K562 (cell line): ENCODE measurements around the gene CFD. TPM values are rescaled to one million over a fixed set of nuclear protein-coding genes. Genes with fewer than 3 reads are reported as not detected.
A peak's percentile ranks its signal among the peaks of the same experiment; 100 is the strongest.

Source experiments
- DACH1 ChIP-seq: fragments of 450-650 bp; IDR thresholded peaks from 2 replicates; pipeline ENCODE4 v1.6.1; 2018; ENCODE audit not compliant: partially characterized antibody
- DNMT1 ChIP-seq: fragments of 450-650 bp; IDR thresholded peaks from 2 replicates; pipeline ENCODE4 v1.6.1; 2016; ENCODE audit warnings: antibody characterized with exemption, mild to moderate bottlenecking
- ERF ChIP-seq: fragments of 450-650 bp; formaldehyde crosslinking; IDR thresholded peaks from 2 replicates; pipeline ENCODE4 v1.4.0; 2020; ENCODE audit warnings: mild to moderate bottlenecking, mixed read lengths
- GABPB1 ChIP-seq: sonication (generic); formaldehyde crosslinking; IDR thresholded peaks from 2 replicates; pipeline ENCODE4 v1.8.0; 2022; ENCODE audit warnings: mild to moderate bottlenecking, missing genetic modification reagents
- HCFC1 ChIP-seq: IDR thresholded peaks from 2 replicates; pipeline ENCODE4 v1.6.1; 2012; ENCODE audit warnings: low read depth, low read length, improper control_type of control experiment
- HDAC1 ChIP-seq, 2 experiments: fragments of 450-650 bp; IDR thresholded peaks; 2 replicates each; pipeline ENCODE4 v1.6.1; 2016 to 2017; ENCODE audit warnings: inconsistent platforms in 1 of 2, mild to moderate bottlenecking in 1 of 2, moderate library complexity in 1 of 2
- IFI16 ChIP-seq: fragments of 250-450 bp; sonication (Bioruptor Pico); IDR thresholded peaks from 2 replicates; pipeline ENCODE4 v2.1.2; 2022; ENCODE audit warnings: mild to moderate bottlenecking, inconsistent platforms
- IRF2 ChIP-seq: sonication (generic); formaldehyde crosslinking; IDR thresholded peaks from 2 replicates; pipeline ENCODE4 v1.8.1; 2022; ENCODE audit warnings: mild to moderate bottlenecking, missing genetic modification reagents
- L3MBTL2 ChIP-seq: fragments of 450-650 bp; IDR thresholded peaks from 2 replicates; pipeline ENCODE4 v1.6.1; 2016; ENCODE audit warnings: mild to moderate bottlenecking, moderate library complexity
- LCOR ChIP-seq: sonication (generic); formaldehyde crosslinking; IDR thresholded peaks from 2 replicates; pipeline ENCODE4 v1.8.0; 2022; ENCODE audit warnings: mild to moderate bottlenecking, missing genetic modification reagents
- MCM5 ChIP-seq: fragments of 450-650 bp; IDR thresholded peaks from 2 replicates; pipeline ENCODE4 v1.6.1; 2016; ENCODE audit warnings: low read depth
- OTX1 ChIP-seq: fragments of 450-650 bp; formaldehyde crosslinking; IDR thresholded peaks from 2 replicates; pipeline ENCODE4 v1.4.0; 2022; ENCODE audit warnings: mild to moderate bottlenecking
- PURB ChIP-seq: sonication (generic); formaldehyde crosslinking; IDR thresholded peaks from 2 replicates; pipeline ENCODE4 v1.9.0; 2021; ENCODE audit warnings: low read depth, mild to moderate bottlenecking, missing genetic modification reagents
- SMAD1 ChIP-seq: fragments of 150-350 bp; IDR thresholded peaks from 2 replicates; pipeline ENCODE4 v1.6.1; 2014; ENCODE audit warnings: low read length, low read depth; ENCODE audit not compliant: partially characterized antibody
- SMARCA4 ChIP-seq: fragments of 450-650 bp; IDR thresholded peaks from 2 replicates; pipeline ENCODE4 v1.6.1; 2016
- SNIP1 ChIP-seq: fragments of 450-650 bp; IDR thresholded peaks from 2 replicates; pipeline ENCODE4 v1.7.1; 2017; ENCODE audit warnings: low read depth, mild to moderate bottlenecking
- TAF15 ChIP-seq: fragments of 200-400 bp; formaldehyde crosslinking; IDR thresholded peaks from 2 replicates; pipeline ENCODE4 v1.6.1; 2017; ENCODE audit warnings: mild to moderate bottlenecking, low read depth, low read length, moderate library complexity
- TAF7 ChIP-seq: fragments of 450-650 bp; IDR thresholded peaks from 2 replicates; pipeline ENCODE4 v1.6.1; 2016; ENCODE audit warnings: missing genetic modification characterization, missing compliant biosample characterization
- ZSCAN32 ChIP-seq: fragments of 450-650 bp; formaldehyde crosslinking; IDR thresholded peaks from 2 replicates; pipeline ENCODE4 v1.4.0; 2020; ENCODE audit warnings: mild to moderate bottlenecking, moderate library complexity
- polyA plus RNA-seq, 8 experiments: library from polyadenylated mRNA; depleted of rRNA in 4 of 8; stranded (reverse) in 5 of 8; unstranded in 3 of 8; fragments of >200 nt; fragmentation: Nextera tagmentation in 2 of 8; fragmentation: Illumina TruSeq in 1 of 8; extraction: Ambion mirVana in 2 of 8; extraction: Trizol in 1 of 8; gene quantifications; 2 replicates each; pipeline versions ENCODE4 v1.2.1 to v1.2.3, GENCODE V29; 2011 to 2014; ENCODE audit warnings: inconsistent platforms in 1 of 8, missing spikeins in 1 of 8
- total RNA-seq, 7 experiments: library from RNA; depleted of rRNA in 6 of 7; stranded (reverse); fragments of >200 nt in 6 of 7; fragmentation: Illumina TruSeq in 2 of 7; extraction: Trizol in 2 of 7; gene quantifications; 2 replicates each; pipeline versions ENCODE4 v1.2.1 to v1.2.3, GENCODE V29; 2011 to 2021; ENCODE audit warnings: low replicate concordance in 1 of 7
- TF ChIP-seq, protein P1 (sequence below): fragments of 450-650 bp; IDR thresholded peaks from 2 replicates; pipeline ENCODE4 v1.7.1; 2018; ENCODE audit warnings: mild to moderate bottlenecking, low read depth; ENCODE audit not compliant: partially characterized antibody
- TF ChIP-seq, protein P2 (sequence below): sonication (generic); formaldehyde crosslinking; IDR thresholded peaks from 2 replicates; pipeline ENCODE4 v1.8.0; 2022; ENCODE audit warnings: mild to moderate bottlenecking, missing genetic modification reagents
- TF ChIP-seq, protein P3 (sequence below): fragments of 200-800 bp; sonication (Bioruptor generic); IDR thresholded peaks from 2 replicates; pipeline ENCODE4 v1.6.1; 2016; ENCODE audit warnings: missing genetic modification characterization, missing compliant biosample characterization

Gene CFD
- total and polyA plus RNA-seq, 9 of the 15 experiments (the other 6 are each of a cell fraction or from before 2014, with no cell fraction given), result 0.52 to 59.4 (median 7.6) TPM

DNA sequence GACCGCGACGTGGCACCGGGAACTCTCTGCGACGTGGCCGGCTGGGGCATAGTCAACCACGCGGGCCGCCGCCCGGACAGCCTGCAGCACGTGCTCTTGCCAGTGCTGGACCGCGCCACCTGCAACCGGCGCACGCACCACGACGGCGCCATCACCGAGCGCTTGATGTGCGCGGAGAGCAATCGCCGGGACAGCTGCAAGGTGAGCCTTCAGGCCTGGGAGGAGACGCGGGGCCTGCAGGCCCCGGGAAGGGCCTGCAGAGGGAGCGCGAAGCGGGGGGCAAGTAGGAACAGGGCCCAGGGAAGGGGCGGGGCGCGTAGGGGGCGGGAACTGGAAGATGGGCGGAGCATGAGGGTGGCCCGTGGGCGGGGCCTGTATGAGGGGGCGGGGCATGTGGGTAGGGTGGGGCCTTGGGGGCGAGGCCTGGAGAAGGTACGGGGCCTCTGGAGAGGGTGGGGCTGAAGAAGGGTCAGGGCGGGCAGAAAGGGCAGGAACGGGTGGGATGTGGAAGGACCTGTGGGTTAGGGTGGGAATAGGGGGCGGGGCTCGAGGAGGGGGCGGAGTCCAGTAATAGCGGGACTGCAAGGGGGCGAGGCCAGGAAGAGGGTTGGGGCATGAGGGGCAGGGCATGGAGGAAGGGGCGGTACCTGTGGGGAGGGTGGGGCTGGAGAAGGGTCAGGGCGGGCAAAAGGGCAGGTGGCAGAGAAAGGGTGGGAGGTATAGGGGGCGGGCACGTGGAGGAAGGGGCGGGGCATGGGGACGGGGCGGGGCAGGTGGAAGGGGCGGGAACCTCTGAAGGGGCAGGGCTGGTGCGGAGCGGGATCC, 2.5 kb downstream of the CFD start (continued):
- no peak for TF ChIP-seq IRF2 (CRISPR knock-in tag)
- TF ChIP-seq HCFC1, result 0 out of 2 replicates have a peak, but pooled peaks have one; percentile 37
- no peak for TF ChIP-seq DNMT1
- TF ChIP-seq L3MBTL2, result peak; percentile 97
- no peak for TF ChIP-seq SMARCA4
- TF ChIP-seq TAF7, result no peak
- TF ChIP-seq TAF15, result no peak
- TF ChIP-seq SNIP1, result no peak
- TF ChIP-seq GABPB1 (CRISPR knock-in tag), result peak; percentile 71
- TF ChIP-seq OTX1 (CRISPR knock-in tag), result no peak
- TF ChIP-seq IFI16 (CRISPR knock-in tag), result no peak
- TF ChIP-seq ZSCAN32 (CRISPR knock-in tag), result no peak
- TF ChIP-seq DACH1, result peak; percentile 36
- TF ChIP-seq, protein P1, sequence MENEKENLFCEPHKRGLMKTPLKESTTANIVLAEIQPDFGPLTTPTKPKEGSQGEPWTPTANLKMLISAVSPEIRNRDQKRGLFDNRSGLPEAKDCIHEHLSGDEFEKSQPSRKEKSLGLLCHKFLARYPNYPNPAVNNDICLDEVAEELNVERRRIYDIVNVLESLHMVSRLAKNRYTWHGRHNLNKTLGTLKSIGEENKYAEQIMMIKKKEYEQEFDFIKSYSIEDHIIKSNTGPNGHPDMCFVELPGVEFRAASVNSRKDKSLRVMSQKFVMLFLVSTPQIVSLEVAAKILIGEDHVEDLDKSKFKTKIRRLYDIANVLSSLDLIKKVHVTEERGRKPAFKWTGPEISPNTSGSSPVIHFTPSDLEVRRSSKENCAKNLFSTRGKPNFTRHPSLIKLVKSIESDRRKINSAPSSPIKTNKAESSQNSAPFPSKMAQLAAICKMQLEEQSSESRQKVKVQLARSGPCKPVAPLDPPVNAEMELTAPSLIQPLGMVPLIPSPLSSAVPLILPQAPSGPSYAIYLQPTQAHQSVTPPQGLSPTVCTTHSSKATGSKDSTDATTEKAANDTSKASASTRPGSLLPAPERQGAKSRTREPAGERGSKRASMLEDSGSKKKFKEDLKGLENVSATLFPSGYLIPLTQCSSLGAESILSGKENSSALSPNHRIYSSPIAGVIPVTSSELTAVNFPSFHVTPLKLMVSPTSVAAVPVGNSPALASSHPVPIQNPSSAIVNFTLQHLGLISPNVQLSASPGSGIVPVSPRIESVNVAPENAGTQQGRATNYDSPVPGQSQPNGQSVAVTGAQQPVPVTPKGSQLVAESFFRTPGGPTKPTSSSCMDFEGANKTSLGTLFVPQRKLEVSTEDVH, result no peak
- TF ChIP-seq, protein P2, sequence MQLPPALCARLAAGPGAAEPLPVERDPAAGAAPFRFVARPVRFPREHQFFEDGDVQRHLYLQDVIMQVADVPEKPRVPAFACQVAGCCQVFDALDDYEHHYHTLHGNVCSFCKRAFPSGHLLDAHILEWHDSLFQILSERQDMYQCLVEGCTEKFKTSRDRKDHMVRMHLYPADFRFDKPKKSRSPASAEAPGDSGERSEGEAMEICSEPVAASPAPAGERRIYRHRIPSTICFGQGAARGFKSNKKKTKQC (CRISPR knock-in tag), result peak; percentile 34; the same call in 1 of the 2 replicates
- TF ChIP-seq ERF, result peak; percentile 78; the same call in 1 of the 2 replicates
- TF ChIP-seq, protein P3, sequence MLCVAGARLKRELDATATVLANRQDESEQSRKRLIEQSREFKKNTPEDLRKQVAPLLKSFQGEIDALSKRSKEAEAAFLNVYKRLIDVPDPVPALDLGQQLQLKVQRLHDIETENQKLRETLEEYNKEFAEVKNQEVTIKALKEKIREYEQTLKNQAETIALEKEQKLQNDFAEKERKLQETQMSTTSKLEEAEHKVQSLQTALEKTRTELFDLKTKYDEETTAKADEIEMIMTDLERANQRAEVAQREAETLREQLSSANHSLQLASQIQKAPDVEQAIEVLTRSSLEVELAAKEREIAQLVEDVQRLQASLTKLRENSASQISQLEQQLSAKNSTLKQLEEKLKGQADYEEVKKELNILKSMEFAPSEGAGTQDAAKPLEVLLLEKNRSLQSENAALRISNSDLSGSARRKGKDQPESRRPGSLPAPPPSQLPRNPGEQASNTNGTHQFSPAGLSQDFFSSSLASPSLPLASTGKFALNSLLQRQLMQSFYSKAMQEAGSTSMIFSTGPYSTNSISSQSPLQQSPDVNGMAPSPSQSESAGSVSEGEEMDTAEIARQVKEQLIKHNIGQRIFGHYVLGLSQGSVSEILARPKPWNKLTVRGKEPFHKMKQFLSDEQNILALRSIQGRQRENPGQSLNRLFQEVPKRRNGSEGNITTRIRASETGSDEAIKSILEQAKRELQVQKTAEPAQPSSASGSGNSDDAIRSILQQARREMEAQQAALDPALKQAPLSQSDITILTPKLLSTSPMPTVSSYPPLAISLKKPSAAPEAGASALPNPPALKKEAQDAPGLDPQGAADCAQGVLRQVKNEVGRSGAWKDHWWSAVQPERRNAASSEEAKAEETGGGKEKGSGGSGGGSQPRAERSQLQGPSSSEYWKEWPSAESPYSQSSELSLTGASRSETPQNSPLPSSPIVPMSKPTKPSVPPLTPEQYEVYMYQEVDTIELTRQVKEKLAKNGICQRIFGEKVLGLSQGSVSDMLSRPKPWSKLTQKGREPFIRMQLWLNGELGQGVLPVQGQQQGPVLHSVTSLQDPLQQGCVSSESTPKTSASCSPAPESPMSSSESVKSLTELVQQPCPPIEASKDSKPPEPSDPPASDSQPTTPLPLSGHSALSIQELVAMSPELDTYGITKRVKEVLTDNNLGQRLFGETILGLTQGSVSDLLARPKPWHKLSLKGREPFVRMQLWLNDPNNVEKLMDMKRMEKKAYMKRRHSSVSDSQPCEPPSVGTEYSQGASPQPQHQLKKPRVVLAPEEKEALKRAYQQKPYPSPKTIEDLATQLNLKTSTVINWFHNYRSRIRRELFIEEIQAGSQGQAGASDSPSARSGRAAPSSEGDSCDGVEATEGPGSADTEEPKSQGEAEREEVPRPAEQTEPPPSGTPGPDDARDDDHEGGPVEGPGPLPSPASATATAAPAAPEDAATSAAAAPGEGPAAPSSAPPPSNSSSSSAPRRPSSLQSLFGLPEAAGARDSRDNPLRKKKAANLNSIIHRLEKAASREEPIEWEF (CRISPR knock-in tag), result no peak
- TF ChIP-seq MCM5, result no peak
- no peak for TF ChIP-seq LCOR (CRISPR knock-in tag)
- TF ChIP-seq HDAC1 (IDR thresholded peaks at IDR 0.05), result peak in 1 of 2 experiments; percentile 91; a peak in 2 of 4 replicates
- no peak for TF ChIP-seq PURB
- TF ChIP-seq SMAD1, result no peak
